HFFc6 (cell line): ENCODE data around the gene IGF1R. TPM values are rescaled to one million over a fixed set of nuclear protein-coding genes. Genes with fewer than 3 reads are reported as not detected.
A peak's percentile ranks its signal among the peaks of the same experiment; 100 is the strongest.

Source experiments
- DNase-seq: peaks from one replicate; pipeline ENCODE4 v3.0.0-alpha.2; 2018
- H3K27ac Mint-ChIP-seq: 2 replicates; pipeline ENCODE4 v1.8.0; 2020; ENCODE audit warnings: mild to moderate bottlenecking, mixed read lengths
- H3K27me3 Mint-ChIP-seq: 2 replicates; pipeline ENCODE4 v1.8.0; 2021; ENCODE audit warnings: mild to moderate bottlenecking, moderate library complexity, mixed read lengths; ENCODE audit not compliant: insufficient read depth
- H3K36me3 Mint-ChIP-seq: 2 replicates; pipeline ENCODE4 v1.8.0; 2021; ENCODE audit warnings: low read depth, mixed read lengths
- H3K4me1 Mint-ChIP-seq: 2 replicates; pipeline ENCODE4 v1.8.0; 2020; ENCODE audit warnings: low read depth, mixed read lengths
- H3K4me3 Mint-ChIP-seq: 2 replicates; pipeline ENCODE4 v1.8.0; 2020; ENCODE audit warnings: mild to moderate bottlenecking, moderate library complexity, mixed read lengths
- H3K9me3 Mint-ChIP-seq: 2 replicates; pipeline ENCODE4 v1.8.0; 2020; ENCODE audit warnings: mild to moderate bottlenecking, mixed read lengths
- CTCF ChIP-seq: fragments of 200-600 bp; sonication (generic); IDR thresholded peaks from 2 replicates; pipeline ENCODE4 v1.5.0; 2021; ENCODE audit warnings: antibody characterized with exemption, mild to moderate bottlenecking
- total RNA-seq, 6 experiments: library from RNA; stranded (reverse); fragmentation: NEBNext Ultra II Directional; extraction: Animal tissue kit (Norgen Biotek cat#: 25700); gene quantifications; 2 replicates in 1 of 6; 3 replicates in 5 of 6; pipeline ENCODE4 v1.2.3, GENCODE V29; 2021

IGF1R gene
- total RNA-seq, 6 experiments from 2014 or later = 46.7 to 61.9 (median 50.1) TPM

GRCh38 chr15:98844261-98844660 lies 195.9 kb downstream of the IGF1R start:
- peaks cover 75% of the 10 kb centered on the region for H3K4me1 Mint-ChIP-seq
- TF ChIP-seq CTCF = no peak
- no peak overlapping the region for H3K4me3 Mint-ChIP-seq
- no peaks in the 10 kb centered on the region for H3K27me3 Mint-ChIP-seq
- H3K9me3 Mint-ChIP-seq = no peaks in the 10 kb centered on the region
- H3K27ac Mint-ChIP-seq = no peak overlapping the region
- peaks cover 14% of the 10 kb centered on the region for H3K36me3 Mint-ChIP-seq
- DNase-seq = no peak

GRCh38 chr15:98845138-98845884 lies 197.0 kb downstream of the IGF1R start:
- DNase-seq = no peak
- H3K4me3 Mint-ChIP-seq = no peak overlapping the region
- peaks cover 6% of the 10 kb centered on the region for H3K36me3 Mint-ChIP-seq
- TF ChIP-seq CTCF = no peak
- H3K27ac Mint-ChIP-seq = no peak overlapping the region
- H3K27me3 Mint-ChIP-seq = no peaks in the 10 kb centered on the region; the same call in 1 of the 2 replicates
- no peaks in the 10 kb centered on the region for H3K9me3 Mint-ChIP-seq
- peaks cover 78% of the 10 kb centered on the region for H3K4me1 Mint-ChIP-seq

GRCh38 chr15:98850961-98851572 lies 202.7 kb downstream of the IGF1R start:
- peak; percentile 57 for DNase-seq
- TF ChIP-seq CTCF = peak; percentile 78
- H3K27ac Mint-ChIP-seq = peak overlapping the region; percentile 84
- H3K4me3 Mint-ChIP-seq = peak overlapping the region; percentile 90
- H3K27me3 Mint-ChIP-seq = peaks cover 3% of the 10 kb centered on the region
- no peaks in the 10 kb centered on the region for H3K36me3 Mint-ChIP-seq
- H3K9me3 Mint-ChIP-seq = no peaks in the 10 kb centered on the region
- H3K4me1 Mint-ChIP-seq = peaks cover 81% of the 10 kb centered on the region

GRCh38 chr15:98853161-98853560 lies 204.8 kb downstream of the IGF1R start:
- TF ChIP-seq CTCF = peak; percentile 42
- H3K4me3 Mint-ChIP-seq = peak overlapping the region; percentile 90
- peaks cover 92% of the 10 kb centered on the region for H3K4me1 Mint-ChIP-seq
- H3K27ac Mint-ChIP-seq = peak overlapping the region; percentile 82
- H3K9me3 Mint-ChIP-seq = no peaks in the 10 kb centered on the region
- DNase-seq = peak; percentile 86
- H3K27me3 Mint-ChIP-seq = peaks cover 3% of the 10 kb centered on the region
- H3K36me3 Mint-ChIP-seq = peaks cover under 1% of the 10 kb centered on the region; the same call in 1 of the 2 replicates

- peaks cover 93% of the 10 kb centered on the region for H3K4me1 Mint-ChIP-seq
- H3K27me3 Mint-ChIP-seq = peaks cover 3% of the 10 kb centered on the region
- peak overlapping the region; percentile 82 for H3K27ac Mint-ChIP-seq
- no peak for TF ChIP-seq CTCF
- H3K4me3 Mint-ChIP-seq = peak overlapping the region; percentile 90
- H3K9me3 Mint-ChIP-seq = no peaks in the 10 kb centered on the region
- H3K36me3 Mint-ChIP-seq = peaks cover 6% of the 10 kb centered on the region; the same call in 1 of the 2 replicates
- no peak for DNase-seq
These were observed 205.5 kb downstream of the IGF1R start for GRCh38 chr15:98853617-98854420.
